HG03342 (cell line): Measurements from ENCODE around the gene NUTF2.
"Not testable (repeated sequence)": the region's sequence is repeated elsewhere in the genome, so short reads cannot be mapped to it uniquely, and the experiment has no call there.

ENCODE experiments used
- ATAC-seq: cut with Tn5 transposase; IDR thresholded peaks from one replicate; pipeline ENCODE4 v1.9.1; 2021; ENCODE audit warnings: mild to moderate bottlenecking, moderate library complexity; ENCODE audit not compliant: unreplicated experiment

The NUTF2 gene

GRCh38 chr16:67837190-67837589, 9.5 kb upstream of the NUTF2 start:
- ATAC-seq: not testable (repeated sequence)

DNA sequence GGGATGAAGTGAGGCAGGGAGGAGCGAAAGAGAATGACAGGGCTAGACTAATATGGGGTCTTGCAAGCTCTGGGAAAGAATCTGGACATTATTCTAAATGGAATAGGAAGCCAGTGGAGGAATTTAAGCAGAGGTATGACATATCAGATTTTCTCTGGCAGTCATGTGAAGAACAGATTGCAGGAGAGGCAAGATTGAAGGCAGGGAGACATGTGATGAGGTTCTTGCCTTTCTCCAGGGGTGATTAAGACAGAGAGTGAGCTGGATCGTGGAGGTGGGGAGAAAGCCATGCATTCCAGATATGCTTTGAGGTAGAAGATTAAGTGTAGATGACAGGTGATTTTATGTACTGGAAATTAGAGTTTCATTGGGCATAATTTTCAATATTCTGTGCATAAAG, 8.9 kb upstream of the NUTF2 start:
- no peak for ATAC-seq

DNA sequence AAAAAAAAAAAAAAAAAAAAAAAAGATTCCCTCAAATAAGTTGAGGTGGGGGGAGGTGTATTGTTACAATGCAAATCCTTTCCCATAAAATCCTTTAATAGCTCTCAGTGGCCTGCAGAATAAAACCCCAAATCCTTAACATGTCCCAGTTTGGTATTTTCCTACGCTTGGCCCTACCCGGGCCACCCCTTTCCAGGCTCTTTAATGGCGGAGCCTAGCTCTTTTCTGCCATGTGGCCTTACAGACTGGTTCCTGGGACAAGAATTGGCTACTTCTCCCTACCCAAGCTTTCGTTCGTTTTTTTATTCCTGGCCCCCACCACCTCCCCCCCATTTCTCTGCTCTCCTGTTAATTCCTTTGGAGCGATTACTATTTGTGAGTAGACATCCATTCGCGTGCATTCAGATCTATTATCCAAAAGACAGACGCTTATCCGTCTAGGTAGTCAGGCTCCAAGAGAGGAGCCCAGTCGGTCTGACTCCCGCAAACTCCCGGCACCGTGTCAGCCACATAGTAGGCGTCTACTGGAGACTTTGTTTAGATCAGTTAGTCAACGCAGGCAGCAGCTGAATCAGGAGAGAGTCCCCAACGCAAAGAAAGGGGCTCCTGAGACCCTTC, 5.4 kb upstream of the NUTF2 start:
- no peak for ATAC-seq

GRCh38 chr16:67841816-67842508, 4.8 kb upstream of the NUTF2 start, which contains the start of gene THAP11:
THAP11 (plus strand) TSS chr16:67842320; CDS start chr16:67842555, 235 bp downstream.
- ATAC-seq: peak; percentile 50

DNA sequence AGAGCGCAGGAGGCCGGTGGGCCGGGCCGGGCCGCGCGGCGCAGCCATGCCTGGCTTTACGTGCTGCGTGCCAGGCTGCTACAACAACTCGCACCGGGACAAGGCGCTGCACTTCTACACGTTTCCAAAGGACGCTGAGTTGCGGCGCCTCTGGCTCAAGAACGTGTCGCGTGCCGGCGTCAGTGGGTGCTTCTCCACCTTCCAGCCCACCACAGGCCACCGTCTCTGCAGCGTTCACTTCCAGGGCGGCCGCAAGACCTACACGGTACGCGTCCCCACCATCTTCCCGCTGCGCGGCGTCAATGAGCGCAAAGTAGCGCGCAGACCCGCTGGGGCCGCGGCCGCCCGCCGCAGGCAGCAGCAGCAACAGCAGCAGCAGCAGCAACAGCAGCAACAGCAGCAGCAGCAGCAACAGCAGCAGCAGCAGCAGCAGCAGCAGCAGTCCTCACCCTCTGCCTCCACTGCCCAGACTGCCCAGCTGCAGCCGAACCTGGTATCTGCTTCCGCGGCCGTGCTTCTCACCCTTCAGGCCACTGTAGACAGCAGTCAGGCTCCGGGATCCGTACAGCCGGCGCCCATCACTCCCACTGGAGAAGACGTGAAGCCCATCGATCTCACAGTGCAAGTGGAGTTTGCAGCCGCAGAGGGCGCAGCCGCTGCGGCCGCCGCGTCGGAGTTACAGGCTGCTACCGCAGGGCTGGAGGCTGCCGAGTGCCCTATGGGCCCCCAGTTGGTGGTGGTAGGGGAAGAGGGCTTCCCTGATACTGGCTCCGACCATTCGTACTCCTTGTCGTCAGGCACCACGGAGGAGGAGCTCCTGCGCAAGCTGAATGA, 4.0 kb upstream of the NUTF2 start:
- peak; percentile 1 for ATAC-seq

DNA sequence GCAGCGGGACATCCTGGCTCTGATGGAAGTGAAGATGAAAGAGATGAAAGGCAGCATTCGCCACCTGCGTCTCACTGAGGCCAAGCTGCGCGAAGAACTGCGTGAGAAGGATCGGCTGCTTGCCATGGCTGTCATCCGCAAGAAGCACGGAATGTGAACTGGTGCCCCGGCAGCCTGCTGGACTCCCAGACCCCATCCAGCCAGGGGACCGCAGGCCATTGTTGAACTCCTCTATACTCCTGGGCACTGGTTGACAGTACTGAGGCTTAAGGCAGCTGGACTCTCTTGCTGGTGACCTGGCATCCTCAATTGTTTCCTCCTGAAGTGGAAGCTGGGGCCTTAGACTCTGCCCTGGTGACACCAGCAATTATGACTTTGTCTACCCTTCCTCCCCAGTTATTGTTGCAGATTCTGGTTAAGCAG, 3.4 kb upstream of the NUTF2 start:
- no peak for ATAC-seq

DNA sequence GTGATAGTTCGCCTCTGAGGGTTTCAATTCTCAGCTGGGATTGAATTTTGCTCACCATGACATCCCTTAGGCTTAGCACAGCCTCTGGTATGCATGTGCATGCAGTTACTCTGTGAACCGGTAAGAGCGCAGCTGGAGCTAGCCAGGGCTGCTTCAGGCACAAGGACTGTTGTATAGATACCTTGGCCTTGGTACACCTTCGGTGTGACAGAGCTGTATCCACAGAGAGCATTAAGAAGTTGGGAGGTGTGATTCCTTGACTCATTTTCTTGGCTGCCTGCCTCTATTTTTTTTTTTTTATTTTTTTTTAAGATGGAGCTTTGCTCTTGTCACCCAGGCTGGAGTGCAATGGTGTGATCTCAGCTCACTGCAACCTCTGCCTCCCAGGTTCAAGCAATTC, 2.2 kb upstream of the NUTF2 start:
- no peak for ATAC-seq

DNA sequence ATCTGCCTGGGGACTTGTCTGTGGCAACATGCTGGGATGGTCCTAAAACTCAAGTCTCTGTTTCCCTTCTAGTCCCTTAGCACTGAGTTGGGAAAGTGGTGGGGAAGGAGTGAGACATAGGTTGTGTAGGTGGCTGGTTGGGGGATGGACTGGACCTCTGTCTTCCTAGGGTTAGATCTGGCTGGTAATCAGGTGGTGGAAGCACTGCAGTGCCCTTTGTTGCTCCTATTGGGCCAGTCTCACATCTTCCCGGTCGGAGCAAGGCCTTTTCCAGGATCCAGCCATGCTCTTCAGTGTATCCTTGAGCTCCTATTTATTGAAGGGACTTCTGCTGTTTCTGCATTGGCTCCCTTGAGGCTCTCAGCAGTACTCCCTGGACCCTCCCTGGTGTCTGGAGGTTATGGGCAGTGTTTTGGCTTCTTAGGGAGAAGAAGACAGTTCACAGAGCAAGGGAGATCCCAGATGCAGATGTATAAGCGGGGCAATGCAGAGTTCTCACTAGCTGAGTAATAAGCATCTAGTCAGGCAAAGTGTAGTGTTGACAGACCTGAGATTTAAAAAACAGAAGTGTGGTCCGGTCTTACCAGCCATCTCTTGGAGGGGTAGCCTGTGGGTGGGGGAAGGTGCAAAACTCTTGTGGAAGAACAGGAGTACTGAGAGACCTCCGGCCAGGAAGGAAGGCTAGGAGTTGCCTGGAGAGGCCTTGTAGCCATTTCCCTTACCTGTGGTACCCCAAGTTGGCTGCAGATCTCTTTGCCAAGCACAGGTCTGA, 1.3 kb upstream of the NUTF2 start:
- no peak for ATAC-seq

DNA sequence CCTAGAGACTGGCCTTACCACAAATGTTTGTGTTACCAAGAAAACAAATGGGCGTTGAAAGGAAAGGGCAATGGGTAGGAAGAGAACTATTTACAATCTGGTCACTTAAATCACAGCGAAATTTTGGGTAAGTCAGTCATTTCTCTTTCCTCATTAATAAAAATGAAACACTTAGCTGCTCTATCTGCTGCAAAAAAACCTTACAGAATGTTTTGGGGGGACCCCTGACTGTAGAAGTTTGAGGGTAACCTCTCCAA, 742 bp upstream of the NUTF2 start:
- ATAC-seq: no peak

DNA sequence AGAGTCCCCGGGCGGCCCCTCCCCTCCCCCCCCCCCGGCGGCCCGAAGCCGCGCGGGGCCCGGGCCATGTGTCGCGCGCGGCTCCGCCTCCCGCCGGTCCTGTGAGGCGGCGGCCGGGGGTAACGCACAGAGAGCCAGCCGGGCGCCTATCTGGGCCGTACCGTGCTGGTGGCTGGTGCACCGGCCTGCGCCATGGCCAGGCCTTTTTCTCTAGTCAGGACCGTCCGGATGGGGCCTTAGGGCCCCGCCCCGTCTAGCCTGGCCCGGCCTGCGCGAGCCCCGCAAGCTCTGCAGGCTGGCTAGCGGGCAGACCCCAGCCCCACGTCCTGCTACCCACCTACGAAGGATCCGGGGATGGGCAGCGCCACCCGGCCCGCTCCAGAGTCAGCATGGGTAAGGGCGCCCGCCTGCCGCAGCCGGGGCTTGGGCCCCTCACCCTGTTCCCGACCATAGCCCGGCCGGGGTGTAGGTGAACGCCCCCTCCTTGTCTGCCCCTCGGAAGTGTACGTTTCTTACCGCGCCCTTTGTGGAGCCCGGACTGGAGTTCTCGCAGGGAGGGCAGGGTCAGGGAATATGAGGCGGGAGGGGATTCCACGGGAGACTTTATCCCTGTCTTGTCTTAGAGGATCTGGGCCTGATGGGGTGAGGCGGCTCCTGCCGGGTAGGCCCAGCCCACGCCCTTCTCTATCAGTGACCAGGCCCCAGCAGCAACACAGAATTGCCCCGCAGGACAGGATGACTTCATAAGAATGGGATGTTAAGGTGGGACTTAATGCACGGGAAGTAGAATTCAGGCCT, 530 bp downstream of the NUTF2 start, which contains the start of gene CENPT:
Gene CENPT (minus strand): TSS at position 630 of the 798 bp plus-strand sequence. CDS start 13,834 bp downstream, outside the sequence.
- ATAC-seq: peak; percentile 44

DNA sequence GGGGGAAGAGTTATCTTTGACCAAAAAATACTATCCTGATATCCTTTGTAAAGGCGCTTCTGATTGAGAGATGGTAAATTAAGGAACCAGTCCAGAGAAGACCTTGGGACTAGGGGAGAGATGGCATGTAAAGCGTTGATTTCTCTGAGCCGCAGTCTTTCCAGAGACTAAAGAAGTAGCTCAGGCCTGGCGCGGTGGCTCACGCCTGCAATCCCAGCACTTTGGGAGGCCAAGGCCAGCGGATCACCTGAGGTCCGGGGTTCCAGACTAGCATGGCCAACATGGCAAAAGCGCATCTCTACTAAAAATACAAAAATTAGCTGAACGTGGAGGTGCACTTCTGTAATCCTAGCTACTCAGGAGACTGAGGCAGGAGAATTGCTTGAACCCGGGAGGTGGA, 1.4 kb downstream of the NUTF2 start:
- ATAC-seq: no peak

GRCh38 chr16:67853670-67854069, 6.9 kb downstream of the NUTF2 start:
- ATAC-seq: no peak

- ATAC-seq: no peak
Measured at GRCh38 chr16:67855789-67856188, 9.1 kb downstream of the NUTF2 start.

DNA sequence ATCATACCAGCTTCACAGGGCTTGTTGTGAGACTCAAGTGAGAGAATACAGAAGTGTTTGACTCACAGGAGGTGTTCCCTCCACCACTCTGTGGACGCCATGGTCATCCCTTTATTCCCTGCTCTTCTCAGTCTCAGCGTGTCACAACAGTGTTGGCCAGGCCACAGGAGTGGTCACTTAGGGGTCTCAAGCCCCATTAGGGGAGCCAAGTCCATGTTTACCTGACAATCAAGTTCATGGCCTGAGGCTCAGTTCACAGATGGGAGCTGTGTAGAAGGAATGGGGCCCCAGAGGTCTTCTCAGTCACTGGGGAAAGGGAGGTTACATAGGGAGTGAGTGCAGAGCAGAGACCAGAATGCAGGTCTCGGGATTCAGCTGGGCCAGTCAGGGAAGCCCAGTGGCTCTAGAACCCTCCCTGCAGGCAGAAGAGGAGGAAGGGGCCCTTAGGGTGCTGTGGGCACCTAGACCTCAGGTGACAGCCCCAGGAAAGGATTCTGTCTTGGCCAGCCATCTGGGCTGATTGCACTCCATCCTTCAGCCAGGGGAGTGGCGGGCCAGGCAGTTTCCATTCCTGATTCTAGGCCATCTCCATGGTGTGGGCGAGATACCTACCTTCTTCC, 10.3 kb downstream of the NUTF2 start:
- ATAC-seq: no peak

DNA sequence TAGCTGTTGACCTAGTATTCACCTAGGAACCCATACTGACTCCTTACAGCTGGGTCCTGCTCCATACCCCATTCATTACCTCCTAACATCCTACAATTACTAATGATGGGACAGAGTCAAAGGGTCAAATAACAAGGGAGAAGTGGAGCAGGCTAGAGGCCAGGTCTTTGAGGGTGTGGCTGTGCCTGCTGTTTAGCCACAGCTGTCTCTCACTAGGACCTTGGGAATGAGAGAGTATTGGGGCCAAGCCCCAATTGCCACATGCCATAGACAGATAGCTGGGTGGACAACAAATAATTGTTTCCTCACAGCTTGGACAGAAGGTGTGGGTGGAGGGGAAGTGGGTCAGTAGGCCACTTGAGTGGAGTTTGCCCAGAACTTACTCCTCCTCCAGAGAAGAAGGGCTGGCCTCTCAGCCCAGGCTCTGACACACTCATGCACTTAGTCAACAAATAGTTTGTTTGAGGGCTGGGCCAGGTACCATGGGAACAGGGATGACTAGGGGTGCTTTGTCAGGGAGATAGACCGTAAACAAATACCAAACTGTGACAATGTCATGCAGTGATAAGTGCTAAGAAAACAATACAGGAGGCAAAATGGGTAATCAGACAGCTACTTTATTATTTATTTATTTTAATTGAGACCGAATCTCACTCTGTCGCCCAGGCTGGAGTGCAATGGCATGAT, 11.0 kb downstream of the NUTF2 start:
- no peak for ATAC-seq

DNA sequence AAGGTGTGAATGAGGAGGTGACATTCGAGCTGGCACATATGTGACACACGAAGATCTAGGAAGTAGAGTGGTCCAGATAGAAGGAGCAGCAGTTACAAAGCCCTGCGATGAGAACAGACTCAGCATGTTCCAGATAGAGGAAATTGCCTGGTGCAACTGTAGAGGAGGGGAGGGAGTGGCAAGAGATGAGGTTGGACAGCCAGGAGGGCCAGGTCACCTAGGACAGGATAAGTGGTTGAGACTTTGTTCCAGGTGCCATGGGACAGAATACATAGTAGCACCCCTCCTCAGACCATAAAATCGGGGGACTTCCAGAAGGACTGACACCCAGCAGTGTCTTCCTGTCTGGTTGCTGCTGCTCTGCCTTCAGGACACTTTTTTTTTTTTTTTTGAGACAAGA, 11.8 kb downstream of the NUTF2 start:
- ATAC-seq: no peak

GRCh38 chr16:67860589-67861398, 14.1 kb downstream of the NUTF2 start:
- ATAC-seq: no peak

DNA sequence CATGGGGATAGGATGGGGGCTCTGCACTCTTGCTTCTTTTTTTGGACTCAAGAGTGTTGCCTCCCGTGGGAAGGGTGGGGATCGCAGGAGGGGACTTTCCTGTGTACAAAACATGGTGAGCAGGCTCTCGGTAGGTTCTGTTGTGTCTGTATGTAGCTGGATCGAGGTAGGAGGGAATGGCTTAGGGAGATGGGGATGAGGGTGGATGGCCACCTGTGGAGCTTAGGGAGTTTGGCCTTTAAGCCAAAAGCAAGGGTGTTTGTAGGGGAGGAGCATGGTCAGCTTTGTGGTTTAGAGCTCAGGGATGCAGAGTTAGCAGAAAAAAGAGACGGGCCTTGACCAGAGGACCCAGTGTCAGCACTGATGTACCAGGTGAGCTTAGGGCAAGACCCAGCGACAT, 15.1 kb downstream of the NUTF2 start:
- ATAC-seq: no peak
